GM12878 (cell line): ENCODE measurements around the gene LLCFC1.

Source experiments
- CBFB ChIP-seq: IDR thresholded peaks from 2 replicates; pipeline ENCODE4 v1.6.1; 2016; ENCODE audit warnings: antibody characterized with exemption, low read depth
- JUND ChIP-seq: IDR thresholded peaks from 2 replicates; pipeline ENCODE4 v1.6.1; 2012; ENCODE audit warnings: low read depth, mild to moderate bottlenecking, low read length, improper control_type of control experiment, moderate library complexity
- RFX5 ChIP-seq: IDR thresholded peaks from 2 replicates; pipeline ENCODE4 v1.6.1; 2011; ENCODE audit warnings: low read depth, low read length, improper control_type of control experiment
- TCF12 ChIP-seq: IDR thresholded peaks from 2 replicates; pipeline ENCODE4 v1.6.1; 2011; ENCODE audit warnings: low read depth, mild to moderate bottlenecking, low read length

- TF ChIP-seq CBFB (no peak), TCF12 (no peak), RFX5 (no peak), JUND (no peak)
These were observed 11.0 kb downstream of the LLCFC1 start for GRCh38 chr7:142950235-142950634.
